EH (cell line): ENCODE results near the gene BMAL1.

ENCODE experiments used
- DNase-seq: peaks from one replicate; pipeline ENCODE4 v3.0.0-alpha.2; 2015; ENCODE audit warnings: low read depth

The BMAL1 gene

GRCh38 chr11:13343931-13344717 is 66.5 kb downstream of the BMAL1 start:
- DNase-seq = peak; percentile 80

GRCh38 chr11:13344818-13345217 is 67.2 kb downstream of the BMAL1 start:
- DNase-seq = no peak

- no peak for DNase-seq
Observed at GRCh38 chr11:13346470-13346869, 68.9 kb downstream of the BMAL1 start.

- no peak for DNase-seq
Observed at GRCh38 chr11:13347901-13348300, 70.3 kb downstream of the BMAL1 start.

- no peak for DNase-seq
Observed at GRCh38 chr11:13348305-13348704, 70.7 kb downstream of the BMAL1 start.

GRCh38 chr11:13349046-13349445 is 71.5 kb downstream of the BMAL1 start:
- DNase-seq = no peak

- DNase-seq = no peak
Observed at GRCh38 chr11:13349581-13349980, 72.0 kb downstream of the BMAL1 start.

GRCh38 chr11:13352711-13353110 is 75.1 kb downstream of the BMAL1 start:
- no peak for DNase-seq

GRCh38 chr11:13354335-13354734 is 76.7 kb downstream of the BMAL1 start:
- peak; percentile 53 for DNase-seq

GRCh38 chr11:13355191-13355590 is 77.6 kb downstream of the BMAL1 start:
- DNase-seq = no peak

GRCh38 chr11:13357232-13357631 is 79.6 kb downstream of the BMAL1 start:
- no peak for DNase-seq

- DNase-seq = peak; percentile 88
Observed at GRCh38 chr11:13358596-13359270, 81.1 kb downstream of the BMAL1 start.

- DNase-seq = no peak
Observed at GRCh38 chr11:13362596-13363109, 85.1 kb downstream of the BMAL1 start.

- DNase-seq = no peak
Observed at GRCh38 chr11:13364388-13364787, 86.8 kb downstream of the BMAL1 start.

GRCh38 chr11:13366266-13367026 is 88.9 kb downstream of the BMAL1 start:
- DNase-seq = no peak

GRCh38 chr11:13367115-13367514 is 89.5 kb downstream of the BMAL1 start:
- DNase-seq = no peak

- peak; percentile 76 for DNase-seq
Observed at GRCh38 chr11:13368041-13368446, 90.5 kb downstream of the BMAL1 start.

GRCh38 chr11:13373216-13373615 is 95.6 kb downstream of the BMAL1 start:
- no peak for DNase-seq

- DNase-seq = no peak
Observed at GRCh38 chr11:13375798-13376197, 98.2 kb downstream of the BMAL1 start.

- no peak for DNase-seq
Observed at GRCh38 chr11:13376402-13376801, 98.8 kb downstream of the BMAL1 start.

- DNase-seq = no peak
Observed at GRCh38 chr11:13376838-13377237, 99.2 kb downstream of the BMAL1 start.

GRCh38 chr11:13378316-13378715 is 100.7 kb downstream of the BMAL1 start:
- DNase-seq = peak; percentile 24

GRCh38 chr11:13380731-13381130 is 103.1 kb downstream of the BMAL1 start:
- no peak for DNase-seq
